ENCODE results near the gene SRCIN1.

SRCIN1 gene

GRCh38 chr17:38566666-38567031, 39.1 kb downstream of the SRCIN1 start:
- no peak for TF ChIP-seq CSDC2 (CRISPR knock-in tag; IDR thresholded peaks at IDR 0.05)
- no peak for TF ChIP-seq ZNF8 (CRISPR knock-in tag; IDR thresholded peaks at IDR 0.05)
- no peak for TF ChIP-seq RARB (CRISPR knock-in tag; IDR thresholded peaks at IDR 0.05)
- TF ChIP-seq ESRRG (CRISPR knock-in tag; IDR thresholded peaks at IDR 0.05): no peak
- no peak for TF ChIP-seq BACH2 (CRISPR knock-in tag; IDR thresholded peaks at IDR 0.05; ENCODE audit: borderline replicate concordance)
- no peak for TF ChIP-seq TSHZ2 (CRISPR knock-in tag; IDR thresholded peaks at IDR 0.05)
- no peak for TF ChIP-seq CREB5 (CRISPR knock-in tag; IDR thresholded peaks at IDR 0.05; ENCODE audit: low read depth)
- no peak for TF ChIP-seq ZFP3 (CRISPR knock-in tag; IDR thresholded peaks at IDR 0.05)
- TF ChIP-seq ISL1 (CRISPR knock-in tag; IDR thresholded peaks at IDR 0.05): no peak
- TF ChIP-seq GLIS3 (CRISPR knock-in tag; IDR thresholded peaks at IDR 0.05): no peak
- no peak for TF ChIP-seq OSR1 (CRISPR knock-in tag; IDR thresholded peaks at IDR 0.05)
- no peak for TF ChIP-seq PATZ1 (CRISPR knock-in tag; IDR thresholded peaks at IDR 0.05; ENCODE audit: borderline replicate concordance)
- TF ChIP-seq SNAI2 (CRISPR knock-in tag; IDR thresholded peaks at IDR 0.05): no peak
- TF ChIP-seq TCF4 (CRISPR knock-in tag; IDR thresholded peaks at IDR 0.05; ENCODE audit: borderline replicate concordance): no peak
- no peak for TF ChIP-seq ZC3H10 (CRISPR knock-in tag; IDR thresholded peaks at IDR 0.05)
- TF ChIP-seq ZNF70 (CRISPR knock-in tag; IDR thresholded peaks at IDR 0.05): no peak
- no peak for TF ChIP-seq ZFP30 (CRISPR knock-in tag; IDR thresholded peaks at IDR 0.05)
- TF ChIP-seq PPARA (CRISPR knock-in tag; IDR thresholded peaks at IDR 0.05; ENCODE audit: borderline replicate concordance): no peak
- no peak for TF ChIP-seq ARNTL (CRISPR knock-in tag; IDR thresholded peaks at IDR 0.05; ENCODE audit: borderline replicate concordance, low read depth)
- no peak for ATAC-seq

GRCh38 chr17:38565853-38566665, 39.7 kb downstream of the SRCIN1 start:
- TF ChIP-seq CREB5 (CRISPR knock-in tag; IDR thresholded peaks at IDR 0.05; ENCODE audit: low read depth) (no peak), PPARA (CRISPR knock-in tag; IDR thresholded peaks at IDR 0.05; ENCODE audit: borderline replicate concordance) (no peak), ZC3H10 (CRISPR knock-in tag; IDR thresholded peaks at IDR 0.05) (no peak), TOX (CRISPR knock-in tag; IDR thresholded peaks at IDR 0.05; ENCODE audit: borderline replicate concordance) (no peak), SNAI2 (CRISPR knock-in tag; IDR thresholded peaks at IDR 0.05) (no peak), PATZ1 (CRISPR knock-in tag; IDR thresholded peaks at IDR 0.05; ENCODE audit: borderline replicate concordance) (no peak), ZNF70 (CRISPR knock-in tag; IDR thresholded peaks at IDR 0.05) (no peak), ZNF8 (CRISPR knock-in tag; IDR thresholded peaks at IDR 0.05) (no peak), ARNTL (CRISPR knock-in tag; IDR thresholded peaks at IDR 0.05; ENCODE audit: borderline replicate concordance, low read depth) (no peak), BACH2 (CRISPR knock-in tag; IDR thresholded peaks at IDR 0.05; ENCODE audit: borderline replicate concordance) (no peak)
- no peak for ATAC-seq

- no peak for TF ChIP-seq PATZ1 (CRISPR knock-in tag; IDR thresholded peaks at IDR 0.05; ENCODE audit: borderline replicate concordance)
- no peak for TF ChIP-seq CSDC2 (CRISPR knock-in tag; IDR thresholded peaks at IDR 0.05)
- TF ChIP-seq ESRRG (CRISPR knock-in tag; IDR thresholded peaks at IDR 0.05): no peak
- TF ChIP-seq POU6F1 (CRISPR knock-in tag; IDR thresholded peaks at IDR 0.05; ENCODE audit: borderline replicate concordance, low read depth): no peak
- TF ChIP-seq ZNF70 (CRISPR knock-in tag; IDR thresholded peaks at IDR 0.05): no peak
- no peak for TF ChIP-seq PPARA (CRISPR knock-in tag; IDR thresholded peaks at IDR 0.05; ENCODE audit: borderline replicate concordance)
- TF ChIP-seq SNAI2 (CRISPR knock-in tag; IDR thresholded peaks at IDR 0.05): no peak
- no peak for TF ChIP-seq BACH2 (CRISPR knock-in tag; IDR thresholded peaks at IDR 0.05; ENCODE audit: borderline replicate concordance)
- no peak for TF ChIP-seq ISL1 (CRISPR knock-in tag; IDR thresholded peaks at IDR 0.05)
- no peak for TF ChIP-seq ARNTL (CRISPR knock-in tag; IDR thresholded peaks at IDR 0.05; ENCODE audit: borderline replicate concordance, low read depth)
- no peak for ATAC-seq
Observed at GRCh38 chr17:38564869-38565268, 40.9 kb downstream of the SRCIN1 start.

Measured in SK-N-SH treated with all-trans-retinoic acid at 6 μM for 48 hours (cell line).